PC-3 (cell line): ENCODE results near the gene KRTAP12-1.

Source experiments
- EZH2 ChIP-seq: fragments of 300-600 bp; sonication (generic); IDR thresholded peaks from one replicate; pipeline ENCODE4 v1.6.1; 2017; ENCODE audit warnings: antibody characterized with exemption, mild to moderate bottlenecking, low read length; ENCODE audit not compliant: unreplicated experiment
- EZH2phosphoT487 ChIP-seq: fragments of 300-600 bp; sonication (generic); IDR thresholded peaks from 2 replicates; pipeline ENCODE4 v1.6.1; 2018; ENCODE audit warnings: mild to moderate bottlenecking, antibody characterized with exemption, low read length, borderline replicate concordance
- TF ChIP-seq, protein P1 (sequence below): fragments of 300-600 bp; sonication (generic); conservative IDR thresholded peaks from 2 replicates; pipeline ENCODE4 v1.5.1; 2017; ENCODE audit warnings: antibody characterized with exemption, low read depth, mild to moderate bottlenecking, low read length

DNA sequence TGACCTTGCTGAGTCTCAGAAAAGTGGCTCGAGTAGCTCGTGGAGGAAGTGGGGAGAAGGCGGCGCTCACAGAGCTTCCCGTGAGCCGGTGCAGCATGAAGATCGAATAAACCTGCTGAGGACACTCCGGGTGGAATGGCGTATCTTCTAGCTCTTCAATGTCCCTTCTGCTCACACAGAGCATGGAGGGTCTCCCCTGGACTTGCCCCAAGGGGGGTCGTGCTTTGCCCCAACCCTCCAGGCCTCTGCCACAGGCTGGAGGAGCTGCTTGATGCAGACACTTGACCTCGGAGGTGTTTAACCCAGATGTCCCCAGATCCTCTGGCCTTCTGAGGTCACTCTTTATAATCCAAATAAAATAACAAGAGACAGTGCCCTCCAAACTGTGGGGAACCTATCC lies 12.8 kb upstream of the KRTAP12-1 start:
- TF ChIP-seq, protein P1, sequence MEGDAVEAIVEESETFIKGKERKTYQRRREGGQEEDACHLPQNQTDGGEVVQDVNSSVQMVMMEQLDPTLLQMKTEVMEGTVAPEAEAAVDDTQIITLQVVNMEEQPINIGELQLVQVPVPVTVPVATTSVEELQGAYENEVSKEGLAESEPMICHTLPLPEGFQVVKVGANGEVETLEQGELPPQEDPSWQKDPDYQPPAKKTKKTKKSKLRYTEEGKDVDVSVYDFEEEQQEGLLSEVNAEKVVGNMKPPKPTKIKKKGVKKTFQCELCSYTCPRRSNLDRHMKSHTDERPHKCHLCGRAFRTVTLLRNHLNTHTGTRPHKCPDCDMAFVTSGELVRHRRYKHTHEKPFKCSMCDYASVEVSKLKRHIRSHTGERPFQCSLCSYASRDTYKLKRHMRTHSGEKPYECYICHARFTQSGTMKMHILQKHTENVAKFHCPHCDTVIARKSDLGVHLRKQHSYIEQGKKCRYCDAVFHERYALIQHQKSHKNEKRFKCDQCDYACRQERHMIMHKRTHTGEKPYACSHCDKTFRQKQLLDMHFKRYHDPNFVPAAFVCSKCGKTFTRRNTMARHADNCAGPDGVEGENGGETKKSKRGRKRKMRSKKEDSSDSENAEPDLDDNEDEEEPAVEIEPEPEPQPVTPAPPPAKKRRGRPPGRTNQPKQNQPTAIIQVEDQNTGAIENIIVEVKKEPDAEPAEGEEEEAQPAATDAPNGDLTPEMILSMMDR, result no peak
- TF ChIP-seq EZH2 (no peak), EZH2phosphoT487 (no peak)
